GM19395 (cell line): Measurements from ENCODE around the gene FBXO41.

Experiments used
- ATAC-seq: cut with Tn5 transposase; IDR thresholded peaks from one replicate; pipeline ENCODE4 v1.9.1; 2021; ENCODE audit warnings: mild to moderate bottlenecking, moderate library complexity; ENCODE audit not compliant: unreplicated experiment

The FBXO41 gene

GRCh38 chr2:73284296-73285158 is at the start of gene FBXO41:
TSS of gene FBXO41 (minus strand) at chr2:73284478. CDS start at chr2:73269630, 14,848 bp downstream.
- ATAC-seq = peak; percentile 72

- ATAC-seq = no peak
Measured at GRCh38 chr2:73334045-73334444, 49.8 kb upstream of the FBXO41 start.

- no peak for ATAC-seq
Measured at GRCh38 chr2:73333564-73333963, 49.3 kb upstream of the FBXO41 start.

- ATAC-seq = no peak
Measured at GRCh38 chr2:73324126-73324725, 39.9 kb upstream of the FBXO41 start.

GRCh38 chr2:73323551-73323950 is 39.3 kb upstream of the FBXO41 start:
- no peak for ATAC-seq

- no peak for ATAC-seq
Measured at GRCh38 chr2:73314441-73314840, 30.2 kb upstream of the FBXO41 start.

- no peak for ATAC-seq
Measured at GRCh38 chr2:73307720-73308119, 23.4 kb upstream of the FBXO41 start.

GRCh38 chr2:73301636-73302035 is 17.4 kb upstream of the FBXO41 start:
- no peak for ATAC-seq

GRCh38 chr2:73300926-73301325 is 16.6 kb upstream of the FBXO41 start:
- no peak for ATAC-seq

- ATAC-seq = no peak
Measured at GRCh38 chr2:73297586-73297985, 13.3 kb upstream of the FBXO41 start.

- no peak for ATAC-seq
Measured at GRCh38 chr2:73297151-73297559, 12.9 kb upstream of the FBXO41 start.

GRCh38 chr2:73295751-73296400 is 11.6 kb upstream of the FBXO41 start:
- no peak for ATAC-seq

- ATAC-seq = no peak
Measured at GRCh38 chr2:73294239-73294638, 10.0 kb upstream of the FBXO41 start.

GRCh38 chr2:73293534-73294171 is 9.4 kb upstream of the FBXO41 start, which contains the start of gene EGR4:
TSS of gene EGR4 (minus strand) at chr2:73293548. CDS start at chr2:73293317, 231 bp downstream.
- ATAC-seq = peak; percentile 86

- no peak for ATAC-seq
Measured at GRCh38 chr2:73292906-73293533, 8.7 kb upstream of the FBXO41 start.

GRCh38 chr2:73292316-73292905 is 8.1 kb upstream of the FBXO41 start:
- no peak for ATAC-seq

GRCh38 chr2:73291461-73292315 is 7.4 kb upstream of the FBXO41 start:
- ATAC-seq = no peak

- no peak for ATAC-seq
Measured at GRCh38 chr2:73291093-73291460, 6.8 kb upstream of the FBXO41 start.

- ATAC-seq = no peak
Measured at GRCh38 chr2:73290049-73290839, 6.0 kb upstream of the FBXO41 start.
